Measurements from ENCODE around the gene WWP2. TPM values are rescaled to one million over a fixed set of nuclear protein-coding genes. Genes with fewer than 3 reads are reported as not detected.
"Not testable (repeated sequence)": the region's sequence is repeated elsewhere in the genome, so short reads cannot be mapped to it uniquely, and the experiment has no call there.

The WWP2 gene
- total RNA-seq, 1 experiment from 2014 or later, result 15.1 TPM

DNA sequence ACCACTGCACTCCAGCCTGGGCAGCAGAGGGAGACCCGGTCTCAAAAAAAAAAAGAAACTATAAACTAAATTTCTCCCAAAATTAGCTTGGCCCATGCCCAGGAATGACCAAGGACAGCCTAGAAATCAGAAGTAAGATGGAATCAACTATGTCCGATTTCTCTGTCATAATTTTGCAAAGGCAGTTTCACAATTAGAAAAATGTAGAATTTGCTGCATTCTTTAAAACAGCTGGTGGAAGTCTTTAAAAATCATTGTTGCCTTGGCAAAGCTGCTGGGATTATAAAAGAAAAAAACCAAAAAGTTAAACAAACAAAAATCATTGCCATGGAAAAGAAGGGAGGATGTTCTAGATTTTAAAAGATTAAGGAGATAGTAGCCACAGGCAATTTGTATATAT is 32.4 kb downstream of the WWP2 start:
- no peak for DNase-seq (ENCODE audit: low spot score)

DNA sequence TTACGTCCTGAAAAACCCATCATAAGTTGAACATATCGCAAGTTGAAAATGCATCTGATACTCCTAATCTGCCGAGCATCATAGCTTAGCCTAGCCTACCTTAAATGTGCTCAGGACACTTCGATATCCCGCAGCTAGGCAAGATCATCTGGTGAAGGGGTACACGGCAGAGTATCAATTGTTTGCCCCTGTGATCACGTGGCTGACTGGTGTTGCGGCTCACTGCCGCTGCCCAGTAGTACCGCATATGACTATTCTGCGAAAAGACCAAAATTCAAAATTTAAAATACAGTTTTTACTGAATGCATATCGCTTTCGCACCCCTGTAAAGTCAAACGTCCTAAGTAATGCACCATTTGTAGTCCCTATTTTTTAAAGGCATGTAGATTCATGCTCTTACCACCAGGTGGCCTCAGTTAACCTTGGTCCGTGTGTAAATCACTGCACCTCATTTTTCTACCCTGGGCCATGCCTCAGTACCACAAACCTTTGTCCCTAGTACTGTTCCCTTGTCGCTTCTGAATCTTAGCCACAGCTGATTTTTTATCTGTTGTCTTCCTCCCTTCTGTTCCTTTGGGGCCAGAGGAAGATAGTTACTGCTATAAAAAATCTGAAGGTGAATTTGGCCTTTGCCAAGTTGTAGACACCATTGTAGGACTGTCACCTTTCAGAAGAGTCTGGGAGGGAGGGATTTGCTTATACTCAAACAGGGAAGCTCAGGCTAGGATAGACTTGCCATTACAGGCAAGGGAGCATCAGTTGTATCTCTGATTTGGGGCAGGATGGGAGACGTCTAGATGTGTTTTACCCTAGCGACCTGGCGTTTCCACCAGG is 34.4 kb downstream of the WWP2 start:
- DNase-seq (ENCODE audit: low spot score), result peak; percentile 64

DNA sequence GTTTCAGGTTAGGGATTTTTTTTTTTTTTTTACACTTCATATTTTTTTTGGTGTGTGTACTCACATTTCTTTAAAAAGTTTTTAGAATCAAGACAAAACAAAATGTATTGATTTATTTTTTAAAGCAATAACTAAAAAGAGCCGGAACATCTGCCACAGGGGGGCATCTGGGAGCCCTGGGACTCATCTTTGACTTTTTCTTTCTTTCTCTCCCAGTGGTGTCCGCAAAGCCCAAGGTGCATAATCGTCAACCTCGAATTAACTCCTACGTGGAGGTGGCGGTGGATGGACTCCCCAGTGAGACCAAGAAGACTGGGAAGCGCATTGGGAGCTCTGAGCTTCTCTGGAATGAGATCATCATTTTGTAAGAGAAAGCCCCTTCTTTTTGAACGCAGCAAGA is 36.3 kb downstream of the WWP2 start:
- no peak for DNase-seq (ENCODE audit: low spot score)

DNA sequence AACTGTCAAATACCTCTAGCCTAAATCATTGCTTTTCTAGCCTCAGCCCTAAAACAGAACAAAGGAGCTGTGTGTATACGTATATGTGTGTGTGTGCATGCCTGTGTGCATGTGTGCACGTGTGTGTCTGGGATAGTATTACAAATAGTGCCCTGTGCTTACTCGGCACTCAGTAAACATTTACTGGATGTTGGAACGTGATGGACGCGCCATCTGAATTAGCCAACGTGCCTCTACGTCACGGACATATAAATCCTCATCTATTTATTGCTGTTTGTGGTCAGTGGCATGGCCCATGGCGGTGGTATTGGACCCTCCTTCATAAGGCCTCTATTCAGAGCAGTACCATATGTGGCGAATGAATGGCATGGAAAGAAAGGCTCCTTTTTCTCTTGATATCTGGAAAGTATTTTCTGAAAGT is 37.5 kb downstream of the WWP2 start:
- no peak for DNase-seq (ENCODE audit: low spot score)

DNA sequence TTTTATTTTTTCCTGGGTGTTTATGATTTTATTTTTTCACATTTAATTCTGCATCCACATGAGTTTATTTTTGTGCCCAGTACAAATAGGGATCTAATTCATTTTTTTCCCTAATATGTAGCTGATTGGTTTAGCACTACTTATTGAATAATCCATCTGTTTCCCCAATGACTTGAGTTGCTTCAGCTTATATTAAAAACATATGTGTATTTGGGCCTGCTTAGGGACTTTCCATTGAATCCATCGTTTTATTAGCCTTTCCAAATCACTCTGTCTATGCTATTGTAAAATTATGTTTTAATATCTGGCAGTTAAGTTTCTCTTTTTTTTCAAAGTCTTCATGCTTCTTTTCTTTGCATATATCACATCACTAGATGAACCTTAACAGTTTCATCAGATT is 42.2 kb downstream of the WWP2 start:
- no peak for DNase-seq (ENCODE audit: low spot score)

DNA sequence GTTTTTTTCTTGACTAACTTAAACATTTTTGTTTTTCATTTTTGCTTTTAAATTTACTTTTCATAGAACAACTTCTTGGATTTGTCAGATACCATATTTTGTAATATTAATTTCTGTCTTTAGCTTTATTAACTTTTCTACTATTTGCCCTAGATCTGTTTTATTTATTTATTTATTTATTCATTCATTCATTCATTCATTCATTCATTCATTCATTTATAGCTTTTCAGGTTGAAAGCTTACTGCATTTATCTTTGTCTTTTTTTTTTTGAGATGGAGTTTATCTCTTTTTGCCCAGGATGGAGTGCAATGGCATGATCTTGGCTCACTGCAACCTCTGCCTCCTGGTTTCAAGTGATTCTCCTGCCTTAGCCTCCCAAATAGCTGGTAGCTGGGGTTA is 44.6 kb downstream of the WWP2 start:
- DNase-seq (ENCODE audit: low spot score), result not testable (repeated sequence)

DNA sequence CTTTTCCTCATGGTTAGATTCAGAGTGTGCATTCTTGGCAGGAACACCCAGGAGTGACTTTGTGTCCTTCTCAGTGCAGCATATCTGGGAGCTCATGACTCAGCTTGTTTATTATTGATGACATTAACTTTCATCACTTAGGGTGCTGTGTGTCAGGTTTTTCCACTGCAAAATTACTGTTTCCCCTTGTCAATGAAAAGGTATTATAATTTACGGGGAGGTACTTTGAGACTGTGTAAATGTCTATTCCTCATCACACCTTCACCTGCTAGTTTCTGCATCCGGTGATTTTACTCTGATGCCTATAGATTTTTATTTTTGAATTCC is 50.5 kb downstream of the WWP2 start:
- DNase-seq (ENCODE audit: low spot score), result no peak

DNA sequence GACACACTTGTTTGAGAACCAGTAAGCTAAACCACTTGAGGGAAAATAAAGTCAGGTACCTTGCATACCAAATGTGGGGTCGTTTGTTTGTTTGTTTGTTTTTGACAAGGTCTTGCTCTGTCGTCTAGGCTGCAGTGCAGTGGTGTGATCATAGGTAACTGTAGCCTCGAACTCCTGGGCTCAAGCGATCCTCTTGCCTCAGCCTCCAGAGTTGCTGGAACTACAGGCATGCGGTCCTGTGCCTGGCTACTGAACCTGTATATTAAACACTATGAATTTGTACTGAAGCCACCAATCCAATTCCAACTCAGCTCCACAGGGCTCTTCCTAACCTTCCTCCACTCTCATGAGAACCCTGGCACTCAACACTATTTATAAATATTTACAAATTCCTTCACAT is 51.9 kb downstream of the WWP2 start:
- DNase-seq (ENCODE audit: low spot score), result no peak

DNA sequence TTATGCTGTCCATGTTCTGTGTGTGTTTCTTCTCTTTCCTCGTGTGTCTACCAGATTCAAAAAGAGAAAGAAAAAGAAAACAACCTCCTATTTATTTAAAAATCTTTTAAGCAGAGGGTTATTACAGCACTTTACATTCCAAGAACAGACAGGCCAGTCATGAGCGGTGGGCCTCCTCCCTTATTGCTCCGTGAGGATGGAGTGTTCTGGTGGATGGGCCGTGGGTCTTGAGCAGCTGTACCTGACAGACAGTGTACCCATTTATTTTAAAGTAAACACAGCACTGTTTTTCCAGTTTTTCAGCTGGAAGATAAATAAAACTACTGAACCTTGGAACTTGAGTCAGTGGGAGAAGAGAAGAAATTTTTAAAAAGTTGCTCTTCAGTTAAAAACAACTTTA is 52.4 kb downstream of the WWP2 start:
- no peak for DNase-seq (ENCODE audit: low spot score)

DNA sequence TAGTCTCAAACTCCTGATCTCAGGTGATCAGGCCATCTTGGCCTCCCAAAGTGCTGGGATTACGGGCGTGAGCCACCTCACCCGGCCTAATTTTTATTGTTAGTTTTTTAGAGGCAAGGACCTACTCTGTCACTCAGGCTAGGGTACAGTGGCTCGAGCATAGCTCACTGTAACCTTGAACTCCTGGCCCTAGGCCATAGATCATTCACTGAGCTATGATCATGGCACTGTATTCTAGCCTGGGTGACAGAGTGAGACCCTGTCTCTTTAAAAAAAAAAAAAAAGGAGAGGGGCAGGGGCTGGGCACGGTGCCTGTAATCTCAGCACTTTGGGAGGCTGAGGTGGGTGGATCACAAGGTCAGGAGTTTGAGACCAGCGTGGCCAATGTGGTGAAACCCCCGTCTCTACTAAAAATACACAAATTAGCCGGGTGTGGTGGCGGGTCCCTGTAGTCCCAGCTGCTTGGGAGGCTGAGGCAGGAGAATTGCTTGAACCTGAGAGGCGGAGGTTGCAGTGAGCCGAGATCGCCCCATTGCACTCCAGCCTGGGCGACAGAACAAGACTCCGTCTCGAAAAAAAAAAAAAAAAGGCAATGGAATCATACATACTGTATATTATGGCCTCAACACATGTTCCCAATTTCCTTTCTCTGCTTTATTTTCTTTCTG is 53.2 kb downstream of the WWP2 start:
- not testable (repeated sequence) for DNase-seq (ENCODE audit: low spot score)

DNA sequence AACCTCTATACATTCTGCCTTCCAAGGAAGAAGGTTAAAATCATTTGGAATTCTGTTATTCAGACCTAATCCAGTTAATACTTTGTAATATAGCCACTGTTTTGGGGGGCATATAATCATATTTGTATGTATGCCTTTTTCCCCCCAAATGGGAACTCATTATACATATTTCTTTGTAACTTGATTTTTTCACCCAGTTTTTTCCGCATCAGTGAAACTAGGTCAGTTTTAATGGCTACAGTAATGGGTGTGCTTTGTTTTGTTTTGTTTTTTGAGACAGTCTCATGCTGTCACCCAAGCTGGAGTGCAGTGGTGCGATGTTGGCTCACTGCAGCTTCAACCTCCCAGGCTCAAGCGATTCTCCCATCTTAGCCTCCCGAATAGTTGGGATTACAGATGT is 54.9 kb downstream of the WWP2 start:
- DNase-seq (ENCODE audit: low spot score), result no peak

DNA sequence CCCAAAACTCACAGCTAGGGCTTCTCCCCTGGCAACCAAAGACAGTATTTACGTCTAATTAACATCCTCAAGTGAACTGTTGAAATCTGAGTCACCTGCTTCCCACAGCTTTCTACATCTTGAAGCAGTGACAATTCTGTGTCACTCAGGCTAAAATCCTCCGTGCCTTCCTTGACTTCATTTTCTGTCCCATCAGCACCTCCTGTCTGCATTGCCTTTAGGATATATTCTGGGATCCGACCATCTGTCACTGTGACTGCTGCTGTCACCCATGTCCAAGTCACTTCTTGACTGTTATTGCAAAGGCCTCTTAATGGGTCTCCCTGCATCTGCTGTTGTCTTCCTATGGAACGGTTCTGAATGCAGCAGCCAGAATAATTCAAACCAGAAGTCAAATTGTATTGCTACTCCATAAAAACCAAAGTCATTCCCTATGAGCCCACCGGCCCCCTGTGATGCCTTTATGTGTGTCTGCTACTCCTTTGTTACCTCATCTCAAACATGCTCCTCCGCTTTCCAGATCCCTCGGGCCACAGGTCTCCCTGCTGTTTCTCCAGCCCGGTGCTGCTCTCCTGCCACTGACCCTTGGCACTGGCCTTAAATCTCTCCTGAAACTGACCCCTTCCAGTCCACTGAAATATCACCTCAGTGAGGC is 56.9 kb downstream of the WWP2 start:
- DNase-seq (ENCODE audit: low spot score), result no peak

DNA sequence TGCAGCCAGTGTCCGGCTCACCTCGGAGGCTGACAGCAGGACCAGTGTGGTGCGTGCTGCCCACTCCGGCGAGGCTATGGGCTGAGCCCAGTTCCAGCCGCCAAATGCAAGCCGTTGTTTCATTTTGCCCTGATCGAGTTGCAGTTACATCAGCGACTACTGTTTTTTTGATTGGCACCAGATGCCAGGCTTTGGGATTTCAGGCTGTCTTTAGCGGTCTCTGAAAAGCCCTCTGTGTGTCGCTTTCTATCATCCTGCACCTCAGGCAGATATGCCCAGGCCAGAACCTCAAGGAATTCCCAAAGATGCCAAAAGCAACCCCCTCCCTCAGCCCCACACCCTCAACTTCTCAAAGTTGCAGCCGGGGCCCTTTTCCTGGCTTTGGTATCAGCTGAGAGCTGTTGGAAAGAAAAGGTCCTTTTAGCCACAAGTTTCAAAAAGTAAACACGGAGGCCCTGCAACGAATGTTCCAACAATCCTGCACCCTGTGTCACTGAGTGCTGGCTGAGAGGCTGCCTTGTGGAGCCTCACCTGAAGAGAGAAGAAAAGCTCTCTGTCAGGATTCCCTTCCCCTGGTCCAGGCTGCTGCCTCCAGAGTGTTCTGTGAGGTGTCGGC is 58.9 kb downstream of the WWP2 start:
- DNase-seq (ENCODE audit: low spot score), result no peak

DNA sequence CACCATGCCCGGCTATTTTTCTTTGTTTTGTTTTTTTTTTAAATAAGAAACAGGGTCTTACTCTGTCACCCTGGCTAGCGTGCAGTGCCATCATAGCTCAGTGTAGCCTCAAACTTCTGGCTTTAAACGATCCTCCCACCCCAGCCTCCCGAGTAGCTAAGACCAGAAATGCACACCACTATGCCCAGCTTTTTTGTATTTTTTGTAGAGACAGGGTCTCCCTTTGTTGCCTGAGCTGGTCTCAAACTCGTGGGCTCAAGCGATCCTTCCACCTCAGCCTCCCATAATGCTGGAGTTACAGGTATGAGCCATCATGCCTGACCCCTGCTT is 59.7 kb downstream of the WWP2 start:
- no peak for DNase-seq (ENCODE audit: low spot score)

DNA sequence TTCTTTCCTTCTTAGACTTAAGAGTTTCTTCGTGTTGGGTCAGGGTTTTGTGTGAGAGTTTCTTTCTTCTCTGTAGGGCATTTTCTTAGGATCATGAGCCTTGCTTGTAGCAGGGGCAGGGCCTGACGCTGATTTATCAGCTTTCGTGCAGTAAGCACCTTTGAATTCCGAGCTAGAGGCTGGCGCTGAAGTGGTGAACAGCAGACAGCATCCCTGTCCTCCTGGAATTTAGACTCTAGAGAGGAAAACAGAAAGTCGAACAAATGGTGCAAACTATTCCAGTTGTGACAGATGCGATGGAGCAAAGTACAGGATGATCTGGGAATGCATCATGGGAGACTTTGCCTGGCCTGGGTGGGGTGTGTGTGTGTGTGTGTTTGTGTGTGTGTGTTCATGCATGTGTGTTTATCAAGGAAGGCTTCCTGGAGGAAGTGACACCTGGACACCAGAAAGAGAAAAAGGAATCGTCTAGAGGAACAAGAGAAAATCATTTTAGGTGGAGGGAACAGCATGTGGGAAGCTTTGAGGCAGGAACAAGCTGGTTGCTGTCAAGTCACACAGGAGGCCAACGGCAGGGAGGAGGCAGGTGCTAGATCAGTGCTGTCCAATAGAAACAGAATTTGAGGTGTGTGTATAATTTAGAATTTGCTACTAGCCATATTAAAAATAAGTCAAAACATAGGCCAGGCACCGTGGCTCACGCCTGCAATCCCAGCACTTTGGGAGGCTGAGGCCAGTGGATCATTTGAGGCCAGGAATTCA is 60.2 kb downstream of the WWP2 start:
- DNase-seq (ENCODE audit: low spot score), result no peak

DNA sequence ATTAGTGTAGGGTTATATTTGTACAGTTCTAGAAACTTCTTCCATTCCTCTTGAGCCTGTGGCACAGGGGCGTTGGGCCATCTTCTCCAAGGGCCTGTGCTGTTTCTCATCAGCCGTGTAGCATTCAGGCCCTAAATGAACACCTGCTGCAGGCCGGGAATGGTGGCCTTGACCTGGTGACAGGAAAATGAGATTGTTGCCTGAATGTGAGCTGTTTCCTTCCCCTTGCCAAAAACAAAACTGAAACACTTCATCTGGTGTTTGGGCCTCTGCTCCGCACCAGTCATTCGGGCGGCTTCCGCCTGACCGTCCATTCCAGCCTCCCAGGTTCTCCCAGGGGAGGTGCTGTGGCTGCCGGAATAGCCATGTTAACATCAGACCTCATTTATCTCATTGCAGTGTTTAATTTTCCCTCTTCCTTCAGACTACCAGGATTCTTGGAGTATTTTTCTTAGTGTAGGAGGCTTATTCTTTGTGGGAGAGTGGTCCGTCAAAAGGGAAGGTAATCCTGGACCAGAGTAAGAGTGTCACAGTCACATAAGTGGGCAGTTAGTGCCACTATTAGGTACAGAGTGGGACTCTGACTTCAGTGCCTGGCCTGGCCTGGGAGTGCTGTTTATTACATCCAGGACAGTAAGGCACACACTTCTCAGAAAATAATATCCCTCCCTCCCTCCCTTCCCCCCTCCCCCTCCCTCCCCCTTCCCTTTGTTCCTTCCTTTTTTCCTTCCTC is 61.9 kb downstream of the WWP2 start:
- DNase-seq (ENCODE audit: low spot score), result no peak

DNA sequence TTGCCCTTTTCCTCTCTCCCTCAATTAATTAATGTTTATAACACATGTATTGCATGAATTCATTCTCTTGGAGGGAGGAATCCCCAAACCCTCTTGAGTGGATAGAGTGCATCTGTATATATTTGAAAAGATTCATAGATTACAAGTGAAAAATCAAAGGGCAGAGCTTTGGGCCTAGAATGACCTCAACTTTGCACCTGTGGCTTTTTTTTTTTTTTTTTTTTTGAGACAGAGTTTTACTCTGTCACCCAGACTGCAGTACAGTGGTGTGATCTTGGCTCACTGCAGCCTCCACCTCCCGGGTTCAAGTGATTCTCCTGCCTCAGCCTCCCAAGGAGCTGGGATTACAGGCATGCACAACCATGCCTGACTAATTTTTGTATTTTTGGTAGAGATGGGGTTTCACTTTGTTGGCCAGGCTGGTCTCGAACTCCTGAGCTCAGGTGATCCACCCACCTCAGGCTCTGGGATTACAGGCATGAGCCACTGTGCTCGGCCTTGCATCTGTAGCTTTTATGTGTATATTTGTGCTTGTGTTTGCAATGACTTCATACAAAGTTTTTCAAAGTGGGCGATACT is 62.5 kb downstream of the WWP2 start:
- DNase-seq (ENCODE audit: low spot score), result not testable (repeated sequence)

DNA sequence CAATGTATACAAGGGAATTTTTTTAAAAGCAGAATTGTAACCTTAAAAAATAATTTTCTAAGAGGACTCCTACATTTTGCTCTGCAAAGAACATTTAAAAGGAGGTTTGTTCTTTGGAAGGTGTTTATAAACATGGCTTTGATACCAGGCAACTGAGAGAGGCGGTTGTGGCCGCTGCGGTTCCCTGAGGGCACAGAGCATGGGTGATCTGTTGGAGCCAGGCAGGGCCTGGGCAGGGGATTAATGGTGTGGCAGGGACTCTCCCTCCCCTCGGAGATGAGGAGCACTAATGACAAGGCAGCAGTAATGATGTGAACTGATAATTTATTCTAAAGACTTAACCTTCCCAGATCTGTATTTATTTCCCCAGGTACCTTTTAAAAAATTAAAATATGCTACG is 65.4 kb downstream of the WWP2 start:
- no peak for DNase-seq (ENCODE audit: low spot score)

DNA sequence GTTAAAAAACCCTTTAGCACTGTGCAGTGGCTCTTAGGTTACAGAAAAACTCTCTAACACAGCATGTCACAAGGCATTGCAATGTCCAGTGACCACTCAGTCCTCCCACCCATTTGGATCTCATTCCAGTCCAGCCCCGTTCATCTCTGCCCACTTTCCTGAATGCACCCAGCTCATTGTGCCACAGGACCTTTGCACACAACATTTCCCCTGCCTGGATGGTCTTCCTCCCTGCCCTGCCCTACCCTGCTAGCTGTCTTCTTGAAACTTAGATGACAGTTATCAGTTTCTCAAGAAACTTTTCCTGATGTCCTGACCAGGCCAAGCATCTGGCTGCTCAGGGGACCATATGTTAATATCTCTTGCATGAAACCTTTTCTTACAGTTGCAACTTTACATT is 67.2 kb downstream of the WWP2 start:
- no peak for DNase-seq (ENCODE audit: low spot score)

DNA sequence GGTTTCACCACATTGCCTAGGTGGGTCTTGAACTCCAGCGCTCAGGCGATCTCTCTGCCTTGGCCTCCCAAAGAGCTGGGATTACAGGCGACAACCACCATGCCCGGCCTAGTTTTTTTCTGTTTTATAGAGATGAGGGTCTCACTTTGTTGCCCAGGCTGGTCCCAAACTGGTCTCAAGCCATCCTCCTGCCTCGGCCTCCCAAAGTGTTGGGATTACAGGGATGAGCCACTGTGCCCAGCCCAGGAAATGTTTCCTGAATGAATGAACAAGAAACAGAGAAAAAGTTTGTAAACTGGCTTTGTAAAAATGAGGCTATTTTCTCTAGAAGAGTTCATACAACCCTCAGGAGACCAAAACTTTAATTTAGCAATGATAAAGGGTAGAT is 68.0 kb downstream of the WWP2 start:
- DNase-seq (ENCODE audit: low spot score), result no peak
